Prostate gland (tissue), 2 donors: ENCODE results near the gene ADAMTS12.

Experiments
- CTCF ChIP-seq, 4 experiments: fragments of 200-600 bp in 2 of 4; fragments of 450-650 bp in 2 of 4; sonication (generic) in 2 of 4; IDR thresholded peaks; 1 replicate in 3 of 4; 2 replicates in 1 of 4; pipeline ENCODE4 v1.5.1; 2016 to 2019; ENCODE audit warnings: antibody characterized with exemption in 4 of 4, mild to moderate bottlenecking in 2 of 4, moderate library complexity in 2 of 4
- POLR2A ChIP-seq: fragments of 450-650 bp; IDR thresholded peaks from one replicate; pipeline ENCODE4 v1.6.1; 2016; ENCODE audit warnings: antibody characterized with exemption, mild to moderate bottlenecking
- POLR2AphosphoS5 ChIP-seq: sonication (generic); formaldehyde crosslinking; IDR thresholded peaks from one replicate; pipeline ENCODE4 v1.6.1; 2017; ENCODE audit warnings: antibody characterized with exemption

DNA sequence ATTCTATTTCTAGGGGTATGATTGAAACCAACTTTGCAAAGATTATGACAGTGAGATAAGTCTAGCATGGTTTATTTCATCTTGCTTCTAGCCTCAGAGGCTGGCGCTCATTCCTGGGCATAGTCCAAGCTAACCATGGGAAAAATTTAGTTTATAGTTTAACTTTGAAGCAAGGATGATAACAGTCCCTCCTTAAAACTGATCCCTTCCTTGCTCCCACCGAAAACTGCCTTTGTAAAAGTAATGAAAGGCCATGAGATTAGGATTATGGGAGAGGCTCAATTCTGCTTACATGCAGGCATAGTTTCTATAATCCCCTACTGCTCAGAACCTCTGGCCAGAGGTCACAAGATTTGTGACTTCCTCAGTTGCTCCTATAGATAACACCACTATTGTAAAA is 375.4 kb downstream of the ADAMTS12 start:
- TF ChIP-seq CTCF (IDR thresholded peaks at IDR 0.05), result no peak
- TF ChIP-seq POLR2A, result no peak
- no peak for TF ChIP-seq POLR2AphosphoS5
